Bronchial epithelial cell (primary cell): ENCODE results near the gene C17orf100. TPM values are rescaled to one million over a fixed set of nuclear protein-coding genes. Genes with fewer than 3 reads are reported as not detected.
"Not testable (repeated sequence)": the region's sequence is repeated elsewhere in the genome, so short reads cannot be mapped to it uniquely, and the experiment has no call there.

Experiments used
- DNase-seq: peaks from one replicate; pipeline ENCODE4 v3.0.0-alpha.2; 2010; ENCODE audit warnings: low read depth
- FAIRE-seq: peaks from 2 replicates; lab custom pipeline; 2011; peaks lifted over from hg19 to GRCh38; lab: Jason Lieb, UNC
- H3K27me3 ChIP-seq: 2 replicates; pipeline ENCODE4 v1.5.1; 2011; ENCODE audit warnings: low read length; ENCODE audit not compliant: control insufficient read depth, insufficient read depth
- H3K36me3 ChIP-seq: 2 replicates; pipeline ENCODE4 v1.5.1; 2011; ENCODE audit warnings: low read length; ENCODE audit not compliant: control insufficient read depth, insufficient read depth
- H3K4me3 ChIP-seq: 2 replicates; pipeline ENCODE4 v1.5.1; 2011; ENCODE audit warnings: mild to moderate bottlenecking, low read depth, low read length, control low read depth
- total RNA-seq: library from RNA; depleted of rRNA; stranded (reverse); fragments of >200 nt; gene quantifications from 2 replicates; pipeline ENCODE4 v1.2.1, GENCODE V29; 2014
- TF ChIP-seq, protein P1 (sequence below): IDR thresholded peaks from 2 replicates; pipeline ENCODE4 v1.5.1; 2011; ENCODE audit warnings: mild to moderate bottlenecking, moderate library complexity, low read length, control low read depth, inconsistent platforms; ENCODE audit not compliant: insufficient read depth, severe bottlenecking

The C17orf100 gene
- total RNA-seq, 1 donor from 2014 or later = 0.53 TPM

DNA sequence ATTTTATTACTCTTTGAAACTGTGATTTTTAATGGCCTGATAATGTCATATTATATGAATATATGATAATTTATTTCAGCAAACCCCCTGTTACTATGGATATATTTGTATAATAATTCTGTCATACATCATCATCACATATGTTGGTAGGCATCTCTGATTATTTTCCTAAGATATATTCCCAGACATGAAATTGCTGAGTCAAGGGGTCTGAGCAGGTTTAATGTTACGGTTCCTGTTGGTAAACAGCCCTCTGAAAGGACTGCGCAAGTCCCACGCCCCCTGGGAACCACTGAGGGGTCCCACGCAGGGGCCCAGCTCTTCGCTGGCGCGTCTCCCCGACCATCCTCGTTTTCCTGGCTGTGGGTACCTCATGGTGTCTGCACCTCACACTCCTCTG, 37.4 kb downstream of the C17orf100 start:
- no peaks in the 10 kb centered on the region for H3K36me3 ChIP-seq
- no peak overlapping the region for H3K4me3 ChIP-seq

DNA sequence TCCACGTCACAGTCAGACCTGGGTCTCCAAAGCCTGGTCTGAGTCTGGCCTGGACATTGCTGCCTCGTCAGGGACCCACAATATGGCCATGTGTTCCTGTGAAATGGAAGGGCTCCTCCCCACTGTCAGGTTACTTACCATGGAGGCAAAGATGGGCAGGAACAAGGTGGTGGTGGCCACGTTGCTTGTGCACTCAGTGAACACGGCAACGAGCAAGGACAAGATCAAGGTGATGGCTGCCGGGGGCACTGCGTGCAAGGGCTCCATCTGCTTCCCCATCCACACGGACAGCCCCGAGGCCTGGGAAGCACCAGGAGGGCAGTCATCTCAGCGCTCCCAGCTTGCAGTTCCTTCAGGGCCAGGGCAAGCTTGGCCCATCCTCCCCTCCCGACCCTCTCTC, 39.1 kb downstream of the C17orf100 start:
- FAIRE-seq (no peak), DNase-seq (no peak)
- TF ChIP-seq, protein P1, sequence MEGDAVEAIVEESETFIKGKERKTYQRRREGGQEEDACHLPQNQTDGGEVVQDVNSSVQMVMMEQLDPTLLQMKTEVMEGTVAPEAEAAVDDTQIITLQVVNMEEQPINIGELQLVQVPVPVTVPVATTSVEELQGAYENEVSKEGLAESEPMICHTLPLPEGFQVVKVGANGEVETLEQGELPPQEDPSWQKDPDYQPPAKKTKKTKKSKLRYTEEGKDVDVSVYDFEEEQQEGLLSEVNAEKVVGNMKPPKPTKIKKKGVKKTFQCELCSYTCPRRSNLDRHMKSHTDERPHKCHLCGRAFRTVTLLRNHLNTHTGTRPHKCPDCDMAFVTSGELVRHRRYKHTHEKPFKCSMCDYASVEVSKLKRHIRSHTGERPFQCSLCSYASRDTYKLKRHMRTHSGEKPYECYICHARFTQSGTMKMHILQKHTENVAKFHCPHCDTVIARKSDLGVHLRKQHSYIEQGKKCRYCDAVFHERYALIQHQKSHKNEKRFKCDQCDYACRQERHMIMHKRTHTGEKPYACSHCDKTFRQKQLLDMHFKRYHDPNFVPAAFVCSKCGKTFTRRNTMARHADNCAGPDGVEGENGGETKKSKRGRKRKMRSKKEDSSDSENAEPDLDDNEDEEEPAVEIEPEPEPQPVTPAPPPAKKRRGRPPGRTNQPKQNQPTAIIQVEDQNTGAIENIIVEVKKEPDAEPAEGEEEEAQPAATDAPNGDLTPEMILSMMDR = no peak
- H3K27me3 ChIP-seq = peaks cover 2% of the 10 kb centered on the region
- H3K36me3 ChIP-seq = no peaks in the 10 kb centered on the region
- no peak overlapping the region for H3K4me3 ChIP-seq

More for the DNA sequence above, 37.4 kb downstream of the C17orf100 start:
- H3K27me3 ChIP-seq = no peaks in the 10 kb centered on the region
- TF ChIP-seq, protein P1 = no peak
- DNase-seq = no peak
- FAIRE-seq = no peak

DNA sequence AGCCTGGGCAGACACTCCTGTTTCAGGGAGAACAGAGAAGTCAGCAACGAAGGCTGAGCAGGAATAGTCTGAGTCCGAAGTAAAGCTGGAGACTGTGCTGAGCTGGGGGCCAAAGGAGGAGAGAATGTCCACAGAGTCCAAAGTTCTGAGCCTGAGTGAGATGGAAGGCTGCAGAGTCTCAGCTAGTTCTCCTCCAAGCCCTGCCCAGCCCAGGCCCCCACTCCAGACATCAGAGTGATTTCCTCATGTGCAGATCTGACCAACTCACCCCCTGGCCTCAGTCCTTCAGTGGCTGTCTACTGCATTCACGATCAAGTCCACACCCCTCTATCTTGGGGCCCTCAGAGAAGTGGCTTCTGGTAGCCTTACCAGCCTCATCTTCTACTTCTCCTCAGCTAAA, 40.0 kb downstream of the C17orf100 start:
- H3K4me3 ChIP-seq = no peak overlapping the region
- FAIRE-seq (no peak), DNase-seq (no peak)
- TF ChIP-seq, protein P1 = no peak
- peaks cover 2% of the 10 kb centered on the region for H3K27me3 ChIP-seq
- H3K36me3 ChIP-seq = no peaks in the 10 kb centered on the region

- not testable (repeated sequence) for H3K4me3 ChIP-seq, H3K36me3 ChIP-seq, FAIRE-seq, H3K27me3 ChIP-seq, DNase-seq
Measured at GRCh38 chr17:6691958-6692357, 40.4 kb downstream of the C17orf100 start.

DNA sequence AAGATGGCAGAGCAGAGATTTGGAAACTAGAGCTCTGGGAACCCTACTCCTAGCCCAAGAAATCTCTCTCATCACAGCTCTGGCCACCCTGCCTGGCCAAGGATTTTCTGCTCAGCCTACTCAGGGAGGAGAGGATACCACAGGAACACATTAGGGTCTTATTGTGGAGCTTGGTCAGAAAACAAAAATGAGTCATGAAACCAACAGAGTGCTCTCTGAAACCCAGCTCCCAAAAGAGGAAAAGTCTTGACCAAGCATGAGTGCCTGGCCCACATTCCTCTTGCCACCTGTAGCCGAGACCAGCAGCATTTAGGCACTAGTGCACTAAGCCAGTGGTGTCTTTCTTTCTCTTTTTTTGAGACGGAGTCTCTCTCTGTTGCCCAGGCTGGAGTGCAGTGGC, 43.5 kb downstream of the C17orf100 start:
- no peak for DNase-seq
- TF ChIP-seq, protein P1 = no peak
- H3K36me3 ChIP-seq = no peaks in the 10 kb centered on the region
- FAIRE-seq = peak; percentile 13
- H3K27me3 ChIP-seq = peaks cover 2% of the 10 kb centered on the region
- H3K4me3 ChIP-seq = no peak overlapping the region

DNA sequence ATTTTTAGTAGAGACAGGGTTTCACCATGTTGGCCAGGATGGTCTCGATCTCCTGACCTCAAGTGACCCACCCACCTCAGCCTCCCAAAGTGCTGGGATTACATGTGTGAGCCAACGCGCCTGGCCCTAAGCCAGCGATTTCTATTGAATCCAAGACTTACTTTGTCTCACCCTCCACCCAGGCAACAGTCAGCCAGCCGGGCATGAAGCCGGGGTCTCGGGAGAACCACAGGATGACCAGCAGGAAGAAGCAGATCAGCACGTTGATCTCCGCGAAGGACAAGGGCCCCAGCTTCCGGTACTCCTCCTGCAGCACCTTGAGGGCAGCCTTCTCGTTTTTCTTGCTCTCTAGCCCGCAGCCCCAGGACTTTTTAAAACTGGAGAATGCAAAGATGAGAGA, 44.0 kb downstream of the C17orf100 start:
- FAIRE-seq = no peak
- TF ChIP-seq, protein P1 = no peak
- Histone ChIP-seq H3K36me3 (no peaks in the 10 kb centered on the region), H3K4me3 (no peak overlapping the region), H3K27me3 (peaks cover 2% of the 10 kb centered on the region)
- DNase-seq = no peak
